Thyroid gland (tissue), 4 donors: Measurements from ENCODE around the gene ZNF280D. TPM values are rescaled to one million over a fixed set of nuclear protein-coding genes. Genes with fewer than 3 reads are reported as not detected.

Experiments used
- DNase-seq, 2 donors: peaks; one replicate each; pipeline ENCODE4 v3.0.0-alpha.2; 2019
- H3K27ac ChIP-seq, 3 donors: fragments of 200-600 bp; sonication (generic); 1 replicate in 2 of 3; 2 replicates in 1 of 3; pipeline ENCODE4 v1.5.1; 2016 to 2019; ENCODE audit warnings: mild to moderate bottlenecking in 1 of 3, moderate library complexity in 1 of 3
- H3K27me3 ChIP-seq: fragments of 200-600 bp; sonication (generic); one replicate; pipeline ENCODE4 v1.5.1; 2019
- H3K36me3 ChIP-seq, 2 donors: fragments of 200-600 bp; sonication (generic); one replicate each; pipeline ENCODE4 v1.5.1; 2016 to 2019
- H3K4me1 ChIP-seq, 2 donors: fragments of 200-600 bp; sonication (generic); one replicate each; pipeline ENCODE4 v1.5.1; 2017 to 2019
- H3K4me3 ChIP-seq, 3 donors: fragments of 200-600 bp; sonication (generic); replicated peaks in 1 of 3; 1 replicate in 2 of 3; 2 replicates in 1 of 3; pipeline ENCODE4 v1.5.1; 2016; ENCODE audit warnings: mild to moderate bottlenecking in 1 of 3
- H3K9me3 ChIP-seq: fragments of 200-600 bp; sonication (generic); one replicate; pipeline ENCODE4 v1.5.1; 2017
- CTCF ChIP-seq, 6 experiments: fragments of 200-600 bp in 3 of 6; fragments of 450-650 bp in 3 of 6; sonication (generic) in 3 of 6; IDR thresholded peaks; one replicate each; pipeline ENCODE4 v1.5.1; 2016 to 2019; ENCODE audit warnings: antibody characterized with exemption in 6 of 6, mild to moderate bottlenecking in 2 of 6, inconsistent platforms in 1 of 6, moderate library complexity in 1 of 6
- POLR2A ChIP-seq, 2 donors: fragments of 450-650 bp; IDR thresholded peaks; one replicate each; pipeline ENCODE4 v1.6.1; 2017; ENCODE audit warnings: antibody characterized with exemption in 2 of 2, mild to moderate bottlenecking in 2 of 2, moderate library complexity in 1 of 2
- WGBS, 2 donors: methylation state at CpG; one replicate each; pipeline ENCODE4 v1.1.5; 2017; 5-methylcytosine and 5-hydroxymethylcytosine counted together
- intact Hi-C: fragments of 100-400 bp; cut with DNase I; formaldehyde crosslinking; loops from one replicate; pipeline ENCODE4 v1.15.1; 2023
- total RNA-seq, 4 donors: library from RNA; depleted of rRNA; stranded (reverse); fragments of >200 nt; gene quantifications; one replicate each; pipeline ENCODE4 v1.2.3, GENCODE V29; 2016

The ZNF280D gene
- total RNA-seq, 4 donors from 2014 or later, result 55.6 to 81.8 (median 61.4) TPM

DNA sequence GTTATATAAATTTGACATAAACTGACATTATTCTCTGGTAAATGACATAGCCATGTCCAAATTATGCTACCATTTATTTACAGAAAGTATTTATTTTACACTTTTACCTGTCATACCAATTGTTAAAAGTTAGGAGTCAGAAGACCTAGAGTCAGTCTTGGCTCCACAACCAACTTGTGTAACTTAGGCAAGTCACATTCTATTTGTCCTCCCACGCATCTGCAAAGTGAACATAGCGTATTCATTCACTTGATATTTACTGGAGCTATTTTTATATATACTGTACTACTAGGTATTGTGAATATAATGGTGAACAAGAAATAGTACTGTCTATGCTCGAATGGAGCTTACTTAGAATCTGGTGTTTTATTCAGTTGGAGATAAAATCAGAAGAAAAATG, 78.7 kb downstream of the ZNF280D start:
- TF ChIP-seq CTCF (IDR thresholded peaks at IDR 0.05) (no peak), POLR2A (IDR thresholded peaks at IDR 0.05) (no peak)
- no peak overlapping the region for H3K4me3 ChIP-seq
- no peaks in the 10 kb centered on the region for H3K4me1 ChIP-seq
- H3K9me3 ChIP-seq, result no peaks in the 10 kb centered on the region
- WGBS, 2 donors, result 94 to 96% methylated on average over 3 of the region's 3 CpGs
- no peaks in the 10 kb centered on the region for H3K36me3 ChIP-seq
- H3K27ac ChIP-seq, result no peak overlapping the region
- DNase-seq, result no peak
- intact Hi-C loops, result no loop called here
- H3K27me3 ChIP-seq, result no peaks in the 10 kb centered on the region

GRCh38 chr15:56654216-56654615, 79.1 kb downstream of the ZNF280D start:
- no peak overlapping the region for H3K27ac ChIP-seq
- intact Hi-C loops, result no loop called here
- no peaks in the 10 kb centered on the region for H3K9me3 ChIP-seq
- no peak overlapping the region for H3K4me3 ChIP-seq
- no peak for DNase-seq
- WGBS, 2 donors, result 88 to 92% methylated on average over 1 of the region's 1 CpG
- no peaks in the 10 kb centered on the region for H3K27me3 ChIP-seq
- no peaks in the 10 kb centered on the region for H3K36me3 ChIP-seq
- H3K4me1 ChIP-seq, result no peaks in the 10 kb centered on the region
- no peak for TF ChIP-seq POLR2A (IDR thresholded peaks at IDR 0.05)
- TF ChIP-seq CTCF (IDR thresholded peaks at IDR 0.05), result no peak

- no peak for DNase-seq
- TF ChIP-seq POLR2A (IDR thresholded peaks at IDR 0.05) (no peak), CTCF (IDR thresholded peaks at IDR 0.05) (no peak)
- WGBS, 2 donors, result 83 to 88% methylated on average over 3 of the region's 3 CpGs
- H3K27me3 ChIP-seq, result no peaks in the 10 kb centered on the region
- H3K4me3 ChIP-seq, result no peak overlapping the region
- intact Hi-C loops, result no loop called here
- no peak overlapping the region for H3K27ac ChIP-seq
- no peaks in the 10 kb centered on the region for H3K9me3 ChIP-seq
- no peaks in the 10 kb centered on the region for H3K36me3 ChIP-seq
- H3K4me1 ChIP-seq, result no peaks in the 10 kb centered on the region
Measured at GRCh38 chr15:56653787-56654186, 79.5 kb downstream of the ZNF280D start.

DNA sequence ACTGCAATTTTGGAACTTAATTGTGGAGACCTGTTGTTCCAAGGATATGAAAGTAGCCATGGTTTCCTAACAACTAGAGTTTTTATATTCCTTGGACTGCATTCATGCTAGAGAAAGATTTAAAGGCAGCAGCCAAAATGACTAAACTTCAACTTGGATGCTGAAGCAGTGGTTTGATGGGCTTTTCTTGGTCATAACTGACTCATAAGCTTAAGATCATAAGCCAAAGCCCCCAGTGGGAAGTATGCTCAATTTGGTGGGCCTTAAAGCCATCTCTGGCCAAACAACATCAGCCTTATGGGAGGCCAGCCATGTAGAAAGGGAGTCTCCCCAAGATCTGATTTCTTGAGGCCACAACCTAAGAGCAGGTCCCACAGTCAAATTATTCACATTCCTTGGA, 80.2 kb downstream of the ZNF280D start:
- no peak overlapping the region for H3K4me3 ChIP-seq
- H3K4me1 ChIP-seq, result no peaks in the 10 kb centered on the region
- intact Hi-C loops, result no loop called here
- H3K36me3 ChIP-seq, result no peaks in the 10 kb centered on the region
- H3K27me3 ChIP-seq, result no peaks in the 10 kb centered on the region
- no peak for DNase-seq
- H3K9me3 ChIP-seq, result no peaks in the 10 kb centered on the region
- no peak overlapping the region for H3K27ac ChIP-seq
- TF ChIP-seq CTCF (IDR thresholded peaks at IDR 0.05), result no peak
- no peak for TF ChIP-seq POLR2A (IDR thresholded peaks at IDR 0.05)

- no peak overlapping the region for H3K4me3 ChIP-seq
- H3K9me3 ChIP-seq, result no peaks in the 10 kb centered on the region
- DNase-seq, result no peak
- intact Hi-C loops, result no loop called here
- no peaks in the 10 kb centered on the region for H3K4me1 ChIP-seq
- no peak overlapping the region for H3K27ac ChIP-seq
- WGBS, 2 donors, result 96 to 100% methylated on average over 2 of the region's 2 CpGs
- H3K36me3 ChIP-seq, result no peaks in the 10 kb centered on the region
- no peaks in the 10 kb centered on the region for H3K27me3 ChIP-seq
- no peak for TF ChIP-seq POLR2A (IDR thresholded peaks at IDR 0.05)
- TF ChIP-seq CTCF (IDR thresholded peaks at IDR 0.05), result no peak
Measured at GRCh38 chr15:56648311-56648710, 85.0 kb downstream of the ZNF280D start.
